Activated CD4-positive, alpha-beta T cell treated with anti-CD3 and anti-CD28 coated beads, Interleukin-2, Interleukin-6, amounts not matched to agents 100 ng/mL and 50 ng/mL, durations not matched to agents 16 hours and 8 hours (primary cell): ENCODE results near the gene CDH22.

ENCODE experiments used
- DNase-seq: peaks from one replicate; pipeline ENCODE4 v3.0.0-alpha.2; 2020

CDH22 gene

GRCh38 chr20:46188866-46189541, 119.3 kb downstream of the CDH22 start:
- no peak for DNase-seq

GRCh38 chr20:46186210-46186609, 122.1 kb downstream of the CDH22 start:
- no peak for DNase-seq

GRCh38 chr20:46185353-46185752, 122.9 kb downstream of the CDH22 start:
- no peak for DNase-seq

- no peak for DNase-seq
Observed at GRCh38 chr20:46183768-46184167, 124.5 kb downstream of the CDH22 start.

GRCh38 chr20:46182276-46183200, 125.8 kb downstream of the CDH22 start:
- DNase-seq: no peak

GRCh38 chr20:46179862-46180261, 128.4 kb downstream of the CDH22 start:
- no peak for DNase-seq

- no peak for DNase-seq
Observed at GRCh38 chr20:46178891-46179290, 129.4 kb downstream of the CDH22 start.

DNA sequence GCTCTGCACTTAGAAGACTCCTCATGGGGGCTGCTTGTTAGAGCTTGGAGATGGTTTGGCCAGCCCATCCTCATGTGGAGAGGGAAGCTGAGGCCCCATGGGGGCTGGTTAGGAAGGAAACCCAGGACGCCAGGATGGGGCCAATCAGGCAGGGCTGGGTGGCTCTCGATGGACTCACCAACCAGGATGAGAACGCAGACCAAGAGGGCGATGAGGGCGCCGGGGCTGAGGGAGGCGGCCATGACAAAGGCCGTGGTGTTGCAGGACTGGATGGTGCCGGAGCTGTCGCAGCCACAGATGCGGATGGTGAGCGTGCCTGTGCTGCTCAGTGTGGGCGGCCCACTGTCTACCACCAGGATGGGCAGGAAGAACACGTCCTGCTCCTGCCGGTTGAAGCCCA, 130.5 kb downstream of the CDH22 start:
- no peak for DNase-seq

DNA sequence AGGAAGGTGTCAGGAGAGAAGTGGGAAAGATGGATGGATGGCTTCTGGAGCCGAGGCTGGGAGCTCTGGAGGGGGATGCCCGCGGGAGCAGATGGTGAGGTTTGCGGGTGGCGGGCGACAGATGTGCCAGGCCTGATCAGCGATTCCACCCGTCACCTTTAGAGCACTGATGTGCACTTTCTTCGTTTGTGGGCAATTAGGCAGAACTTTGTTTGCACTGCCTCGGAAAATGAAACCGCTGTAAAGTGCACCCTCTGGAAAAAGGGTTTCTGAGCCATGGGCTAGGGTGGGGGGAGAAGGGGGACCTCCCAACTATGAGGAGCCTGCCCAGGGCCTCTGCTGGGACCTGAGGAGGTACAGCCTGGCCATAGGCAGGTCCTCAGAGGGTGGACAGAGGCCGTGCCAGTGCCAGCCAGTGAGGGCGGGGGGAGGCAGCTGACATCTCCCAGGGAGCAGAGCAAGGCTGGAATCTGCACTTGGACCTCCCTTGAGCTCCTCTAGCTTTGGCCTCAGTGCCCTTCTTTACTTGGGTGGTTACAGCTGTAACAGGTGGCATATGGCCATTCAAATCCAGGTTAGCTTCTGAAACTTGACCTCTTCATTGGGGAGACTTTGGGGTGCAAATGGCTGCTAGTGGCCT, 131.4 kb downstream of the CDH22 start:
- DNase-seq: no peak

DNA sequence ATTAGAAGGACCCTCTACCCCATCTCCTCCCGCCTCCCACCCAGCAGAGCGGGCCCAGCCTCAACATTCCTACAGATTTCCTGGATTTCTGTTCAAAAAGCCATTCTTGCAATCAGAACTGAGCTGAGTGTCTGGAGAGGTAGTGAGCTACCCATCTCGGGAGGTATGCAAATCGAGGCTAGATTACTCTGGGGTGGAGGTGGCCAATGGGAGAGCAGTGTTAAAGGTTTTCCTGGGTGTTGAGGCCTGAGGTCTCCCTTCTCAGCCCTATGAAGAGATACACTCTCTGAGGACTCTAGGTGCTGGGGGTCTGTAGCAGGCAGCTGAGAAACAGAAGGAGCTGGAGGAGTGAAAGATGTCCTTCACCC, 133.2 kb downstream of the CDH22 start:
- DNase-seq: no peak

DNA sequence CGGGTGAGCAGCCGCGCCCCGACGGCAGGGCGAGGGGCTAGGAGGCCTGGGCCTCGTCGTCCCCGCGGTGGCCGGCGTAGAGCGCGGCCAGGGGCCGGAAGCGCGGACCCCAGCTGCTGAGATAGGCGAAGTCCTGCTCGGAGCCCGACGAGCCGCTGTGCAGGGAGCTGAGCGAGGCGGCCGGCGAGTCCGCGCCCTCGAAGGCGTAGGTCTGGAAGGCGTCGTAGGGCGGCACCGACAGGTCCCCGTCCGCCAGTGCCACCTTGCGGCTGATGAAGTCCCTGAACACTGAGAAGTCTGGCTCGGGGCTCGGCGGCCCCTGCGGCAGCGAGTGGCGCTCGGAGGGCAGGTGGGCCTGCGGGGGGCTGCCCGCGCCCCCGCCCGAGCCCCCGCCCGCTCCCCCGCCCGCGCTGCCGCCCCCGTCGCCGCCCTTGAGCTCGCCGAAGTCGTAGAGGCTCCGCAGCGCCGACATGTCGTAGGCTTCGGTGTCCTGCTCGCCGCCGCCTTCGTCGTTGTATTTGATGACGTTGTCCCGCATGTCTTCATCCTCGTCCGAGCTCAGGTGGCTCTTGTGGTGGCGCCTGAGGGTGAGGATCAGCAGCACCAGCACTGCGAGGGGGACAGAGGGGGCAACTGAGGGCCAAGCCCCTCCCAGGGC, 133.7 kb downstream of the CDH22 start:
- peak; percentile 75 for DNase-seq

DNA sequence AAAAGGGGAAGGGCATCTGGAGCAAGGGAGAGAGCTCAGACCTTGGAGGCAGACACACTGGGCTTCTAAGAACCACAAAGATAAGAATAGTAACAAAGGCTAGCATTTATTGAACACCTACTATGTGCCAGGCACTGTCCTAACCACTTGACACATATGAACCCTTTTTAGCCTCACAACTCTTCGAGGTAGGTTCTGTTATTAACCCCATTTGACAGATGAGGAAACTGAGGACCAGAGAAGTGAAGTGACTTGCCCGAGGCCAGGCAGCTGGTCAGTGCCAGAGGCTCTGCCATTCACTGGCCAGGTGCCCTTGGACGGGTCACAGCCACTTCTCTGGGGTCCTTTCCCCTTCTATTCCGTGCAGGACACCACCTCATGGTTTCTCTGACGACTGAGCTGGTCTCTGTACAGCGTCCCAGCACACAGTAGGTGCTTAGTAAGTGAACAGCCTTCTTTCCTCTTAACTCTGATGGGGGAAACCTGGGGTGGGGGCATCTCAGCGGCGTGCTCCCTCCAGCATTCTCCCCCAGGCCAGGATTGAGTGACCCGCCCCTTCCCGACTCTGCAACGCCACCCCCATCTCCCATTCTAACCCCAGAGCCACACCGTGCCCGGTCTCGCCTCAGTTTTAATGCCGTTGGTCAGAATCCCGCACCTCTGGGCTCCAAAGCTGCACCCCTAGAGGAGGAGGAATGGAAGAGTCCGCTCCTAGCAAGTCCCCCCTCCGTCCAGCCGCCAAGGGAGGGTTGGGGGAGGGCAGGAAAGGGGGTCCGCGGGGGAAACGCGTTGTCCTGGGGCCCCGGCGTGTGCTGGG, 134.4 kb downstream of the CDH22 start:
- DNase-seq: no peak

GRCh38 chr20:46172961-46173536, 135.2 kb downstream of the CDH22 start:
- DNase-seq: no peak

- no peak for DNase-seq
Observed at GRCh38 chr20:46172455-46172854, 135.8 kb downstream of the CDH22 start.

GRCh38 chr20:46171909-46172308, 136.4 kb downstream of the CDH22 start:
- no peak for DNase-seq

- DNase-seq: no peak
Observed at GRCh38 chr20:46171476-46171875, 136.8 kb downstream of the CDH22 start.

GRCh38 chr20:46169245-46170171, 138.8 kb downstream of the CDH22 start:
- DNase-seq: no peak

DNA sequence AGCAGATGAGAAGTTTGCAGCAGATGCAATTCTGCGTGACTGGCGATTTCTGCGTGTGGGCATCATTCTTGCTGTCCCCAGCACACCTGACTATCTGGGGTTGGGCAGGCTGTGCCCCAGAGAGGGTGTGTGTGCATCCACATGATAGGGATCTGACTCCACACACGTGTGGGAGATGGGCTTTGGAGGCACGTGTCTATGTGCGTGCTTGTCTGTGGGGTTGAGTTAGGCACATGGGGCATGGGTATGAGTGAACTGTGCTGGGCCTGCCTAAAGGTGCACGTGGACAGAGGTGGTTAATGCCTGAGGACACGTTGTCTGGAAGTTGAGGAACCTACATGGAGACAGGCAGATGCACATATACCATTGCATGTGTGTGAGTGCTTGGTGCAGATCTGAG, 139.9 kb downstream of the CDH22 start:
- DNase-seq: no peak

- no peak for DNase-seq
Observed at GRCh38 chr20:46167080-46167479, 141.2 kb downstream of the CDH22 start.

GRCh38 chr20:46164254-46164653, 144.0 kb downstream of the CDH22 start:
- DNase-seq: no peak

GRCh38 chr20:46161921-46162320, 146.4 kb downstream of the CDH22 start:
- no peak for DNase-seq
